Progenitor cell of endocrine pancreas (in vitro differentiated cells): Measurements from ENCODE around the gene KRTAP24-1. TPM values are rescaled to one million over a fixed set of nuclear protein-coding genes. Genes with fewer than 3 reads are reported as not detected.

Source experiments
- DNase-seq: peaks from one replicate; pipeline ENCODE4 v3.0.0; 2021; ENCODE audit warnings: low spot score; ENCODE audit not compliant: unreplicated experiment
- H3K27ac Mint-ChIP-seq: 2 replicates; pipeline ENCODE4 v1.8.0; 2021; ENCODE audit warnings: mild to moderate bottlenecking, moderate library complexity, mixed read lengths
- H3K27me3 Mint-ChIP-seq: 2 replicates; pipeline ENCODE4 v1.8.0; 2021; ENCODE audit warnings: mixed read lengths
- H3K36me3 Mint-ChIP-seq: 2 replicates; pipeline ENCODE4 v1.8.0; 2022; ENCODE audit warnings: mixed read lengths; ENCODE audit not compliant: insufficient read depth
- H3K4me1 Mint-ChIP-seq: 2 replicates; pipeline ENCODE4 v1.8.0; 2021; ENCODE audit warnings: low read depth, mixed read lengths
- H3K4me3 Mint-ChIP-seq: 2 replicates; pipeline ENCODE4 v1.8.0; 2021; ENCODE audit warnings: low read depth, mild to moderate bottlenecking, moderate library complexity, mixed read lengths
- H3K9me3 Mint-ChIP-seq: 2 replicates; pipeline ENCODE4 v1.8.0; 2021; ENCODE audit warnings: low read depth, mixed read lengths
- total RNA-seq: library from RNA; stranded (reverse); gene quantifications from 2 replicates; pipeline ENCODE4 v1.2.1, GENCODE V29; 2021
- TF ChIP-seq, protein P1 (sequence below): fragments of 200-600 bp; sonication (generic); IDR thresholded peaks from one replicate; pipeline ENCODE4 v1.5.0; 2021; ENCODE audit warnings: antibody characterized with exemption, mild to moderate bottlenecking; ENCODE audit not compliant: unreplicated experiment

Gene KRTAP24-1
- total RNA-seq, 1 donor from 2014 or later = not detected

DNA sequence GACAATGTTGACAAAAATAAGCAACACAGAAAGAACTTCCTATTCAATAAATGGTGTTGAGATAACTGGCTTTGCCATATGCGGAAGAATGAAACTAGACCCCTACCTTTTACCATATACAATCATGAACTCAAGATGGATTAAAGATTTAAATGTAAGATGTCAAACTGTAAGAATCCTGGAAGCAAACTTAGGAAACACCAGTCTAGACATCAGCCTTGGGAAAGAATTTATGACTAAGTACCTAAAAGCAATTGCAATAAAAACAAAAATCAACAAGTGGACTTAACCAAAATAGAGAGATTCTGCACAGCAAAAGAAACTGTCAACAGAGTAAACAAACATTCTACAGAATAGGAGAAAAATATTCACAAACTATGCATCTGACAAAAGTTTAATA lies 50.7 kb downstream of the KRTAP24-1 start:
- Mint-ChIP-seq H3K27ac (no peak overlapping the region), H3K9me3 (peaks cover 6% of the 10 kb centered on the region), H3K4me3 (no peak overlapping the region), H3K36me3 (no peaks in the 10 kb centered on the region), H3K4me1 (peaks cover 4% of the 10 kb centered on the region), H3K27me3 (no peaks in the 10 kb centered on the region)
- TF ChIP-seq, protein P1, sequence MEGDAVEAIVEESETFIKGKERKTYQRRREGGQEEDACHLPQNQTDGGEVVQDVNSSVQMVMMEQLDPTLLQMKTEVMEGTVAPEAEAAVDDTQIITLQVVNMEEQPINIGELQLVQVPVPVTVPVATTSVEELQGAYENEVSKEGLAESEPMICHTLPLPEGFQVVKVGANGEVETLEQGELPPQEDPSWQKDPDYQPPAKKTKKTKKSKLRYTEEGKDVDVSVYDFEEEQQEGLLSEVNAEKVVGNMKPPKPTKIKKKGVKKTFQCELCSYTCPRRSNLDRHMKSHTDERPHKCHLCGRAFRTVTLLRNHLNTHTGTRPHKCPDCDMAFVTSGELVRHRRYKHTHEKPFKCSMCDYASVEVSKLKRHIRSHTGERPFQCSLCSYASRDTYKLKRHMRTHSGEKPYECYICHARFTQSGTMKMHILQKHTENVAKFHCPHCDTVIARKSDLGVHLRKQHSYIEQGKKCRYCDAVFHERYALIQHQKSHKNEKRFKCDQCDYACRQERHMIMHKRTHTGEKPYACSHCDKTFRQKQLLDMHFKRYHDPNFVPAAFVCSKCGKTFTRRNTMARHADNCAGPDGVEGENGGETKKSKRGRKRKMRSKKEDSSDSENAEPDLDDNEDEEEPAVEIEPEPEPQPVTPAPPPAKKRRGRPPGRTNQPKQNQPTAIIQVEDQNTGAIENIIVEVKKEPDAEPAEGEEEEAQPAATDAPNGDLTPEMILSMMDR = no peak
- DNase-seq = no peak

Other genes starting within 250 kb of the KRTAP24-1 start
- not detected in 2 replicates for gene CLDN17, start 116.1 kb downstream of the KRTAP24-1 start, total RNA-seq
- gene CLDN8, start 66.9 kb downstream of the KRTAP24-1 start, total RNA-seq = not detected in 2 replicates
- not detected in 2 replicates for gene KRTAP25-1, start 6.6 kb upstream of the KRTAP24-1 start, total RNA-seq
- gene KRTAP26-1, start 37.4 kb upstream of the KRTAP24-1 start, total RNA-seq = not detected in 2 replicates
- not detected in 2 replicates for gene KRTAP27-1, start 54.7 kb upstream of the KRTAP24-1 start, total RNA-seq
- not detected in 2 replicates for gene KRTAP23-1, start 65.7 kb upstream of the KRTAP24-1 start, total RNA-seq
- gene KRTAP13-2, start 89.3 kb upstream of the KRTAP24-1 start, total RNA-seq = not detected in 2 replicates
- not detected in 2 replicates for gene KRTAP13-1, start 113.1 kb upstream of the KRTAP24-1 start, total RNA-seq
- gene KRTAP13-3, start 143.0 kb upstream of the KRTAP24-1 start, total RNA-seq = not detected in 2 replicates
- gene KRTAP13-4, start 147.3 kb upstream of the KRTAP24-1 start, total RNA-seq = not detected in 2 replicates
- not detected in 2 replicates for gene KRTAP15-1, start 157.3 kb upstream of the KRTAP24-1 start, total RNA-seq
- not detected in 2 replicates for gene KRTAP19-1, start 197.4 kb upstream of the KRTAP24-1 start, total RNA-seq
- gene KRTAP19-2, start 204.5 kb upstream of the KRTAP24-1 start, total RNA-seq = not detected in 2 replicates
- not detected in 2 replicates for gene KRTAP19-3, start 209.1 kb upstream of the KRTAP24-1 start, total RNA-seq
- not detected in 2 replicates for gene KRTAP19-4, start 214.2 kb upstream of the KRTAP24-1 start, total RNA-seq
- gene KRTAP19-5, start 219.2 kb upstream of the KRTAP24-1 start, total RNA-seq = not detected in 2 replicates